Superior temporal gyrus (tissue), 1 donor: ENCODE data around the gene ZDHHC14.

Experiments
- DNase-seq: peaks from one replicate; pipeline ENCODE4 v3.0.0-alpha.2; 2016; ENCODE audit errors: extremely low spot score

The ZDHHC14 gene

DNA sequence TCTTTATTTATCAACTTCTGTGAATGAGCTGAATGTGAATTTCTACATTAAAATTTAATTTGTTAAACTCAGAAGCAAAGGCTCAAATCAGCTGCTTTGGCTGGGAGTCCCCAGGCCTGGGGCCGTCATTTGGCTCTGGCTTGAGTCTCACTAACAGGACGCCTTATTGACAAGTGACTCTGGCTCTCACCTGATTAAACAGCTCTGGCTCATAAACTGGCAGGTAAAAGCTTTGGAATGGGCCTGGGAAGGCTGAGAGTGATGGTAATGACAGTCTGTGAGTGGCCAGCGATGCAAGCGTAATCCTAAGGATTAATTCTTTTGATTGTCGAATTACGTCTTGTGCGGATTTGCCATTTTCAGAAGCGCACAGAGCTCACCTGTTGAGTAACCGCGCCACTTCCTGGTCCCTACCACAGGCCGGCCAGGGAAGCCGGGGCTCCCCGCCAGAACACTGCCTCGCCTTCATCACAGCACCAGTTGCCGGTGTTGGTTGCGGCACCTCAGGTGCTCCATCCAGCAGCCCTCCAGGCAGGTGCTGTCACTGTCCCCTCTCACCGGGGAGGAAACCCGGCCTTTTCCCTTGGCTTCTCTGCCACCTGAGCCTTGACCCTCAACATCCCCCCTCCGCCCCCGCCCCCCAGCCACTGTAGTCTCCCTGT is 110.7 kb downstream of the ZDHHC14 start:
- no peak for DNase-seq

DNA sequence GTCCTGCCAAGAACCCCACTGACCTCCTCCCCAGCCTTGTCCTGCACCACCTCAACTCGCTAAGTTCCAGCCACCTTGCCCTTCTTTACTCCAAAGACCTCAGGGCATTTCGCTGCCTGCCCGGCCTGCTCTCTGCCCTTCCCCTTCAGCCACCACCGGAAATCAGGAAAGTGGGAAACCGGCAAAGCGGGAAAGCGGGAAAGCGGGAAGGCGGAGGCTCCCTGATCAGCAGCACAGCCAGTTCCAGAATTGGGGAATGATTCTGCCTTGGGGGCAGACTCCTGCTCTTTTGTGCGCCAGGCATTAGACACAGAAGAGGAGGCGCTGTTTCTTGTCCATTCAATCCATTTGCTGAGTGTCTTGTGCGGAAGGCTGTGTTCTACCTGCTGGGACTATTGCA is 111.3 kb downstream of the ZDHHC14 start:
- DNase-seq, result no peak

DNA sequence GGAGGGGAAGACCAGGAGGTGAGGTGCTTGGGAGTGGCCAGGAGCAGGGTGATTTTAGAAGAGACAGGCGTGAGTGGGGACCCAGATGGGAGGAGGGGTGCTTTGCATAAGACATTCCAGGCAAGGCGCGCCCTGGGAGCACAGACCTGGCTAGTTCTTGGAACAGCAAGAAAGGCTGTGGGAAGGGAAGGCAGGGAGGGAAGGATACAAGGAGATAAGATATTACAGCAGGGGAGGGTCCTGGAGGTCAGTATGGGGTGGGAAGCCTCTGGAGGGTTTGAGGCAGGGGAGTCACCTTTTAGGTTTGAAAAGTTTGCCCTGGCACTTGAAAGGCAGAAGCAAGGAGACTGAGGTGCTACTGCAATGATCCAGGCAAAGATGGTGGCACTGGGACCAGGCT is 111.8 kb downstream of the ZDHHC14 start:
- no peak for DNase-seq

DNA sequence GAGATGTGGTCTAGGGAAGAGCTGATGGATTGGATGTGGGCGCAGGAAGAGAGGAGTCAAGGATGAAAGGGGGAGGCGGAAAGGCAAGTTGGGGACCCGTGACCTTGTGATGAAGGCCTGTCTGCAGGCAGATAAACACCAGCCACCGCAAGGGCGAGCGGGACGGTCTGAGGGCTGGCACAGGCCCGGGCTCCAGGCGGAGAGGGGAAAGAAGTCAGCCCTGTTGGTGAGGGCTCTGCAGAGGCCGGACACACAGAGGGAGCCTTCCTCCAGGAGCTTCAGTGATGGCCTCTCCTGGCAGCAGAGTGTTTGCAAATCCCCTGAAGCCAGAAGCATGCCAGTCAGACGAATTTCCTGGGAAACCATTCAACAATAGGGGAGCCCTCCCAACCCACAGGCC is 112.2 kb downstream of the ZDHHC14 start:
- no peak for DNase-seq

DNA sequence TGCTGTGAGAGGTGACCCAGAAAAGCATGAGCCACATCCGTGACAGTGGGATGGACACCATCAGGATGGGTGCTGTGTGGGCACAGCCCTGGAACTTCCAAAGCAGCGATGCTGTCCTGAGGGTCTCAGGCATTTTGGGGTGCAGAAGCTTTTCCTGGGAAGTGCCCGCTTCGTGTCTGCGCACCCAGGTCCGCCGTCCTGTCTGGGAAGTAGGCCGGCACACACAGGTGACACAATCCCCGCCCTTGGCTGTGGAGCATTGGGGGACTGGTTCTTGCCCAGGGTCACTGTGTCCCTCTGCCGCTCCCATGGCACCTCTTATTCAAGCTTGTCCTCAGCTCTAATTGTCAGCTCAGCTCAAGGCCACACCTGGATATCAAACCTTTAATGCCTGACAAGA is 112.6 kb downstream of the ZDHHC14 start:
- DNase-seq, result no peak

DNA sequence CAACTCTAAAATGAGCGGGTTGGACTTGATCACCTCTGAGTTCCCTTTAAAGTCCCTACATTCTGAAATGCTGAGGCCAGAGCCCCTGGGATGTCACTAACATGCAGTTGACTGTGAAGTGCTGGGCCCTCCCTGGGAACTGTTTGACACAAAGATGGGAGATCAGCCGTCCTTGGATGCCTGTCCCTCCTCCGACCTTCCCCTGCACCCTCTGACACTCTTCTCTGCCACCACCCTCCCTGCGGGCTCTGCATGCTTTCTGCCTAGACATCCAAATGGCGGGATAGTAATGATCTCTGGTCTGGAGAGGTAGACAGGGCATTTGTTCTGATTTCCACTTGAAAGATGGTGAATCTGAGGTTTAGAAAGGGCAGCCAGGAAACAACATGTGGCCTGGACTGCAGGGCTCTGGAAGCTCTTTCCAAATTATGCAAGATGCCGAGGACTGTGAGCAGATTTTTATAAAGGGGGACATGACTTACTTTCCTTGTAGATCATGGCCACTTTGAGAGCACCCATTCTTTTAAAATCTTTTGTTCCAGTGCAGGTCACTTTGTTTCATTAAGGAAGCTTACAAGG is 113.2 kb downstream of the ZDHHC14 start:
- DNase-seq, result no peak

DNA sequence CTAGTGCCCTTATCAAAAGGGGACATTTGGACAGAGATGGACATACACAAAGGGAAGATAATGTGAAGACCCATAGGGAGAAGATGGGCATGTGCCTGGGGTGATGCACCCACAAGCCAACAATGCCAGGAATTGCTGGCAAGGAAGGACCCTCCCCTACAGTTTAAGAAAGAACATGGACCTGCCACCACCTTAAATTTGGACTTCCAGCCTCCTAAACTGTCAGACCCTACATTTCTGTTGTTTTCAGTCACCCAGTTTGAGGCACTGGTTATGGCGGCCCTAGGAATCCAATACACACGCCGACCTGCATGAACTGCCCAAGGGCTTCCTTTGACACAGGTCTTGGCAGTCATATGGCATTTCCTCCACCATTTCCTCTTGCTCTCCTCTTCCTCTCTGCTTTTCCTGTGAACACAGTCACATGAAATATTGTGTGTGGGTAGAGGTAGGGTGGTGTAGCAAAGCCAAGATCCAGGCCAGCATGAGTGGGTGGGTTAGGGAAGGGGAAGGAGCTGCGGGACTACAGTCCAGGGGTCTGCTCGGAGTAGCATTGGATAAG is 115.6 kb downstream of the ZDHHC14 start:
- DNase-seq, result no peak

DNA sequence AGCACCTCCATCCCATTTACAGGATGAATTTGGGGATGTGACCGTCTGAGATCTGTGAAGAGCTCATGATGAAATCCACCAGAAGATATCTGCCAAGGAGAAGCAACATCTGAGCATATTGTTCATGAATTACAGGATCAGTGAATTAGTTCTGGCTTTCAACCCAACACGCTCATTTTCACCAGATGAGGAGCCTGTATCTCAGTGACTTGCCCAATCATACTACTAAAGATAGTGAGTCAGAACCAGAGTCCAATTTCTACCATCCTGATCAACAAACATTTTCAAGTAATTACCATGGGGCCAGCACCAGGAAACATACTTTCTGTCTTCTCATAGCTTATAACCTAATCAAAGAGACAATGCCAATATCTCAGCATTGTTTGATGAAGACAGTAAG is 116.6 kb downstream of the ZDHHC14 start:
- no peak for DNase-seq

DNA sequence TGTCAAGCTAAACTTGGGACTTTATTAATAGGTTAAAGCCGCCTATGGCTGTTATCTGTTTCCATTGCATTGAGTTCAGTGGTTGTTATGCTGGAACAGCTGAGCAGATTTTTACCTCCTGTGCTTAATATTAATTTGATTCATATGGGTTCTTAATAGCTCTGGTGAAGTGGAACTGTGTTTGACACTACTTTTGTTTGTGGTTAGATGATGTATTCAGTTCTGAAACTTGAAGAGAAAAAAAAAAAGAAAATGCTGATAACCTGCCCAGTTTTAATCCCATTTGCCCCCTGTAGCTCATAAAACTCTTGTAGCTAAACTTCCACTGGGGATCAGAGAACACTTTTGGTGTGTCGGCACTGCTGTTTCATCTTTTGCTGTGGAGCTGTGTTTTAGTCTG is 117.8 kb downstream of the ZDHHC14 start:
- DNase-seq, result no peak

DNA sequence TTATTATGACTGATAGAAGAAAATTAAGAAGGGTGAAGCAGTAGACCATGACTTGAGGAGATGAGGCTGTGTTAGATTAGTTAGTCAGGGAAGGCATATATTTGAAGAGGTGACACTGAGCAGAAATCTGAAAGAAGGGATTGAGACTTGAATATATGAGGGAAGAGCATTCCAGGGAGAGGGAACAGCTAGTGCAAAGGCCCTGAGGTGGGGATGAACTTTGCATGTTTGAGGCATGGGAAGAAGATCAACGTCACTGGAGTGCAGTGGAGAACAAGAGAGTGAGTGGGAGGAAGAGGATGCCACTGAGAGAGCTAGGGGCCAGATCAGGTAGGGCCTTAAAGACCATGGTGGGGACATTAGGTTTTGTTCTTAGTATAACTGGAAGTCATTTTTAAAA is 119.0 kb downstream of the ZDHHC14 start:
- DNase-seq, result no peak

DNA sequence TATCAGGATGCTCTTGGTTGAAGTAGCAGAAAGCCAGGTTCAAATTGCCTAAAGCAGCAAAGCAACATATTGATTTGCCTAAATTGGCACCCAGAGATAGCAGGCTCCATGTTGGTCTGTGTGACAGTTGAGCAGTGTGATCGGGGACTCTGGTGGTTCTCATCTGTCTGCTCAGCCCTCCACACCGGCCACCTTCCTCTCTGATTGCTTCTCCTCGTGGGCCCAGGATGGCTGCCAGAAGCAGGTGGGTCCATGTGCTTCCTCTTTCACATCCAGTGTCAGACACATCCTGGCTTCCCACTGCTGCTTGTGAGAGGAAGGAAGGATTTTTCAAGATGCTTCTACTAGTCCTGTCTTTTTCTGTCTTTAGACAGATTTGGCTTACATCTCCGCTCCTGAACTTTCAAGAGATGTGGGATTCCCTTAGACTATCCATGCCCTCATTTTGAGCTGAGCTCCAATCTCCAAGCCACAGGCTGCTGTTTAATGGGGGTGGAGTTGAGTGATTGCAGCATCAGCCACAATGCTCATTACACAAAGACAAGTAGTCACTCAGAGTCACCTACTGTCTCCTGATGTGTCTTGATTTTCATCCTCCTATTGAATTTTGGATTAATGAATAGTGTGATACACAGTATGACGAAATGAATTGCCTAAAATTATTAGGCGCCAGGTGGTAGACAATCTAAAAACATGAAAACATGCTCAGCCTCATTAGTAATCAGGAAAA is 122.2 kb downstream of the ZDHHC14 start:
- DNase-seq, result no peak

DNA sequence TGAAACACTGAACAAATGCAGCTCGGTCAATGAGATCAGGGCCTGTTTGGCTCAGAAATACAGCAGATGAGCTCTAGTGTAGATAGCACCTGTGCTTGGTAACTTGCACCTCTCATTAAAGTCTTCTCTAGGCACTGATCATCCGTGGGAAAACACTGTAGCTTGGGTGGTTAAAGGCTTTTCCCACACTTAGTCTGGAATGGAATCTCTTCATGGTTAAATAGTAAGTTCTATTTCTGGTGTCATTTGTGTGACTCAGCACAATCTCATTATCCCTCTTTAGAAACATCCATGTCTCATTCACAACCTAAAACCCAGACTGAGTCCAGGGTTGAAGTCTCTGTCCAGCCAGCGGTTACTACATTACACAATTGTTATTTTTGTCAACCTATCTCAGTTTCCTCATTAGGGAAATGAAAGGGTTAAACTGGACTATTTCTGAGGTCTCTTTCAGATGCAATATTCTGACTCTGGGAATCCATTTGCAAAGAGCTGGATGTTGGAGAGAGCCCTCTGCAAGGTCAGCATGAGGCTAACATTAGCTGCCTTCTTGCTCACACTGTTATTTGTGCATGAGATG is 125.0 kb downstream of the ZDHHC14 start:
- no peak for DNase-seq

DNA sequence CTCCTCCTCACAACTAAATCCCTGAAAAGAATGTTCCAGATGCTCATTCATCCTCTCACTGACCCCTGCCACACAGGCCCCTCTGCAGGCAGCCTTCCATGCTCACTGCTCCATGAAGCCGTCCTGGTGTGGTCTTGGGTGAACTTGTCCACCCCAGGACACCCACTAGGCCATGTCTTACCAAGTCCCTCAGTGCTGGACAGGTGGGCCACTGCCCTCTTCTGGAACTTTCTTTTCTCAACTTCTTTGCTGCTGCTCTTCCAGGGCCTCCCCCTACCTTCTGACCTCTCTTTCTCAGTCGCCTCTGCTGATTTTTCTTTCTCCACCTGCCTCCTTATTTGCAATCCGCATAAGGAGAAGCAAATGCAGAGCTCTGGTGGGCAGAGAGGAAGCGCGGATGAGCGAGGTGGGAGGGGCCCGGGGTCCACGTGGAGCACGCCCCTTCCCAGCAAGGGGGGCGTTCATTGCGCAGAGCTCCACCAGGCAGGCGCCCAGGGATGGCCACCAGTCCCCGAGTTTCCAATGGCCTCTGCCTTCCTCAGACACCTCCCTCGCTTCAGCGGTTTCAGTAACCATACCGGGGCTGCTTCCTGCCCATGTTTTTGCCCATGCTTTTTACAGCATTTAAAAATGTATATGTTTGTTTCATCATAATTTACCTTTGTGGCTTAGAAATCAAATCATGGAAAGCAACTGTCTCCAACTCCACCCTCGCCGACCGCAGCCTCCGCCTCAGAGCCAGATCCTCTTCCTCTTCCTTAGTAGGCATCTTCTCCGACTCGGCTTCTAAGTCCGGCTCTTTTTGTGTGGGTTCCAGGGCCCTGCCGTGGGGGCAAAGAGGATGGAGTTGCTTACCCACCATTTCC is 129.6 kb downstream of the ZDHHC14 start:
- DNase-seq, result no peak

DNA sequence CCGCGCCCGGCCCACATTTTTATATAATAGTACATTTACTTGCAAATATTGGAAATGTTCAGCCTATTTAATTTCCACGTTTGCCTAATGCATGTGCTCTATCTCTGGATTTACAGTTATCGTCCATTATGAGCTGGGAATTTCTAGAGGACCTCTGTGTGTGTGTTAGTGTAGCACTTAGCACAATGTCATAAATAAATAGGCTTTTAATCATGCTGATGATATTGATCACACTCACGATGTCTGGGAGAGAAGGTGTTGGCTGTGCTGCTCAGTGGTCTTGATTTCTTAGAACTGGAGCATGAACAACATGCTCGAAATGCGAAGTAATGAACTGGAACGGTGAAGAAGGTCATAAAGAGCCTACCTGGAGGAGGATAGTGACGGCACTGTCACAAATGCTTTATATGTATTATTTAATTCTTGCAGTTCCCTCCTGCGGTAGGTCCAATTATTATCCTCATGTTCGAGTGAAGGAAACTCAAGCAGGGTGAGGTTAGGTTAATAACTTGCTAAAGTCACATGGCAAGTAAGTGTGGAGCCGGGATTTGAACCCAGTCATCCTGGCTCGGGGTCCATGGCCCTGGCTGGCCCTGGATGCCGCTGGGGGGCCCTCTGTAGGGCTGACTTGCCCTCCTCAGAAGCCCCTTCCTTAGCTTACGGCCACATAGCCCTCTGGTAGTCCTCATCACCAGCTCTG is 130.8 kb downstream of the ZDHHC14 start:
- no peak for DNase-seq

DNA sequence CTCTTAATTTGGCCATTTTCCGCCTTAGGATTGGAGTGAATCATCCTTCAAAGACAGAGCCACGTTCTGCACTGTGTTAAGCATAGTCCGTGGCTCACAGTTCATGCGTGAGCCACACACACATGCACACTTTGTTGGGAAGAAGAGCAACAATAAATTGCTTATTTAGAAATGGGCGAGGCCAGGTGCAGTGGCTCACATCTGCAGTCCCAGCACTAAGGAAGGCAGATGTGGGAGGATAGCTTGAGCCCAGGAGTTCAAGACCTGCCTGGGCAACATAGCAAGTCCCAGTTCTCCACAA is 131.3 kb downstream of the ZDHHC14 start:
- no peak for DNase-seq

DNA sequence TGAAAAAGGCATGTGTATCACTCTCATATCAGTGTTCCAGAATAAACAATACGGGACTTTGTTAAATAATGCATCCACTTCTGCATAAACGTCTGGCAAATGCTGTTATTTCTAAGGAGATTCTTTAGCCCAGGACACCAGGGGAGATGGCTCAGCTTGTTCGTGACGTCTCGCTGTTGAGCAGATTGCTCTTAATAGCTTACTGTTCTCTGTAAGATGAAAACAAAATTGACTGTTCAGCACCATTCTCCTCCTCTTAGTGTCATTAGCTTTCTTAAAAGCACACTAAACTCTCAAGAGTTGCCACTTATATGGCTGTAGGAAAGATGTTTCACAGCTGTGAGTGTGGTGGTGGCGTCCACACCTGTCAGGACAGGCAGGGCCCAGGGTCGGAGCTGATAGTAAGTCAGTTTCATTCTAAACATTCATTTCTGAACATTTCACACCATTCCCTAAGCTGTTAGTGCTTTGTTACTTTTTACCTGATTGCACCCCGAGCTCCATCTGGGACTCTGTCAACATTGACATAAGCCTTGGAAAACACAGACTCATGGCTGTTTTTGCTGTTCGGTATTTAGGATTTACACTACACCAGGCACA is 132.1 kb downstream of the ZDHHC14 start:
- peak; percentile 70 for DNase-seq

DNA sequence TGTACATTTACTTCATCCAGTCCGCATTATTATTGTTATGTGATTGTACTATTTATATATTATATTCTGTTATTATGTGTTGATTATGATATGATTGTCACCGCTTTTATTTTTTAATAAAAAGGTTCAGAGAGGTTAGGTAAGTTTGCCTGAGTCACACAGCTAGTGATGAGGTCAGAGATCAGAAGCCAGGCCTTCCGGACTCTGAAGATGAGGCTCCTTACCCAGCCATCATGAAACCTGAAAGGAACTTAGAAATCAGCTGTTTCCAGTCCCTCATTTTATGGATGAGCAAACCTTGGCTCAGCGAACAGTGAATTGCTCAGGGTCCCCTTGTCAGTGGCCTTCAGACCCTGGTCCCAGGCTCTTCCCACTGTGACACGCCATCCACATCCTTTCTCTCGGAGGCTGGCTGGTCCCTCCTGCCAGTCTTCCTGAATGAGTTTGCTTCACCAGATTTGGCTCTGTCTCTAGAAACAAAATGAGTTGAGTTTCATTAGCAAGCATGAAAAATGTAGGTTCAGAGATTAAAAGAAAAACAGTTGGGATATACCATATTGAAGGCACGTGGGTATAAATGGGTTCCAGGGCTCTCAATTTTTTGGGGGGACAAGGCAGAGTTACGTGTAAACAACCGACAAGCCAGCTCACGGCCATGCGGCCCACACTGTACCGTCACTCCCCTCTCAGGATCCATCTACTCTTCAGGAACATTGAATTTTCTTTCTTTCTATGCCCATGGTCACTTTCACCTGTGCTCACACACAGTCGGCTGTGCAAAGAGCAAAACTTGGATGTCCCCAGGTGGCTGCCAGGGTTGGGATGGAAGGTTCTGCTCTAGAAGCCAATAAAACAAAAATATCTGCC is 132.9 kb downstream of the ZDHHC14 start:
- DNase-seq, result no peak

DNA sequence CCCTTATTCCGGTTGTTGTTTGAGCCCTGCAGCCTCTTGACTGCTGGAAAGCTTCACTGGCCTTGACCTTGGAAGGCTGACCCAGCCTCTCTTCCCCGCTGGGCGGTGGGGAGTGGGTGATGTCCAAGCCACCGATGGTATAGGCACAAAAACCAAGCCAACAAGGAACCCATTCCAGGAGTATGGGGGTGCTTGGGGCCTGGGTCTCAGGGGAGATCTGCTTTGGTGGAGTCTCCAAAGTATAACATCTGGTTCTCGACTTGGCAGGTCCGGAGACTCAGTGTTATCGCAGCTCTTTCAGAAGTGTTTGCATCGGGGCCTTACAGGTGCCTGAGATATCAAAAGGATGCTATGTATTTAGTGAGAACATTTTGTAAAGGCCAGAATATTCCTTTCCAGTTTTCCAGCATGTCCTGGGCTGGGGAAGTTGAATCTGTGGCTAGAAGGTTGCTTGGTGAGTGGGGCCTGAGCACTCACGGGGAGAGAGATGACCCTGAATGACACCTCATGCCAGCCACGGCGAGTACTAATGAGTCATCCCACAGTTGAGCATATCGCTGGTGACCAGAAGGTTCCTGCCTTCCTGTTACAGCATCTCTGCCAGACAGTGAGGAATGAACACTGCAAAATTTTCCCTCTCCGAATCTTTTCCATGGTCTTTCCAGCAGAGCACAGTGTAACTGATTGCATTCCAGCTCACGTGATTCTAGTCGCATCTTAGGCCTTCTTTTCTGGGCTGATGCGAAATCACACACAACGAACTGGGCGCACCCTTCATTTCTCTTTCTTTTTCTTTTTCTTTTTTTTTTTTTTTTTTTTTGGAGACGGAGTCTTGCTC is 133.9 kb downstream of the ZDHHC14 start:
- DNase-seq, result no peak
